ENCODE results near the gene HOXA9.

DNA sequence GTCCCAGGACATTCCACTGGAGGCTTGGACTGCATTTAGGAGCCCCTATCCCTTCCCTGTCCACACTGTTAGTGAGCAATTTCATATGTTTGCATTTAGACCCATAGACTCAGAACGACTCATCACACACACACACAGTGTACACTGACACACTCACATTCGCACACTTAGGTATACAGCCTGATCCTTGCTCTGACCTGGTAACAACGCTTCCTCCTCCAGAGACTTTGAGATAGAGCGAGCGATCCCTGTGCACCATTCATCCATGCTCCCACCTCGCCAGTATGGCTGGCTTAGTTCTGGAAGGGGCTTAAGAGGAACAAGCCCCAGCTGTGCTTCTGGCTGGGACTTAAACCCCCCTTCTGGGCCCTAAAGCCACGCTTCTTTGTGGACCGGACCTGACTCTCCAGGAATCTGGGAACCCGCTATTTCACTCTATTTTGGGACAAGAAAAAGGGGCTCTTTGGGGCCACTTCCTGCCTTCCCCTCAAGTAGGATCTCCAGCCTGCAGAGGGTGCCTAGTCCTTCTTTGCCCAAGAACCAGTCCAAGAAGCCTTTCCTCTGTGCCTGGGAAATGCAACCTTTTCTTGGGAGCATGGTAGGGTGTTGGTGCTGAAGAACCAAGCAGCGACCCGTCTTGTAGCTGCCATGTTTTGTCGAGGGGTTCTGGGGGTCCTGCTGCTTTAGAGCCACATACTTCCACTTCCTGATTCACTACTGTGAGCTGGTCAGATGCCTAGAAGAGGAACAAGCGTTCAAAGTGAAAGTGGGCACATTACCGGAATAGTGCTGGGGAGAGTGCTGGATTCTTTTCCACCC is 35.6 kb upstream of the HOXA9 start:
- TF ChIP-seq POLR2A (IDR thresholded peaks at IDR 0.05) (no peak), EP300 (IDR thresholded peaks at IDR 0.05) (no peak)
- TF ChIP-seq, protein P1, sequence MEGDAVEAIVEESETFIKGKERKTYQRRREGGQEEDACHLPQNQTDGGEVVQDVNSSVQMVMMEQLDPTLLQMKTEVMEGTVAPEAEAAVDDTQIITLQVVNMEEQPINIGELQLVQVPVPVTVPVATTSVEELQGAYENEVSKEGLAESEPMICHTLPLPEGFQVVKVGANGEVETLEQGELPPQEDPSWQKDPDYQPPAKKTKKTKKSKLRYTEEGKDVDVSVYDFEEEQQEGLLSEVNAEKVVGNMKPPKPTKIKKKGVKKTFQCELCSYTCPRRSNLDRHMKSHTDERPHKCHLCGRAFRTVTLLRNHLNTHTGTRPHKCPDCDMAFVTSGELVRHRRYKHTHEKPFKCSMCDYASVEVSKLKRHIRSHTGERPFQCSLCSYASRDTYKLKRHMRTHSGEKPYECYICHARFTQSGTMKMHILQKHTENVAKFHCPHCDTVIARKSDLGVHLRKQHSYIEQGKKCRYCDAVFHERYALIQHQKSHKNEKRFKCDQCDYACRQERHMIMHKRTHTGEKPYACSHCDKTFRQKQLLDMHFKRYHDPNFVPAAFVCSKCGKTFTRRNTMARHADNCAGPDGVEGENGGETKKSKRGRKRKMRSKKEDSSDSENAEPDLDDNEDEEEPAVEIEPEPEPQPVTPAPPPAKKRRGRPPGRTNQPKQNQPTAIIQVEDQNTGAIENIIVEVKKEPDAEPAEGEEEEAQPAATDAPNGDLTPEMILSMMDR (IDR thresholded peaks at IDR 0.05): no peak

Data from ovary (tissue), 3 donors.